ENCODE measurements around the gene RFX7.

DNA sequence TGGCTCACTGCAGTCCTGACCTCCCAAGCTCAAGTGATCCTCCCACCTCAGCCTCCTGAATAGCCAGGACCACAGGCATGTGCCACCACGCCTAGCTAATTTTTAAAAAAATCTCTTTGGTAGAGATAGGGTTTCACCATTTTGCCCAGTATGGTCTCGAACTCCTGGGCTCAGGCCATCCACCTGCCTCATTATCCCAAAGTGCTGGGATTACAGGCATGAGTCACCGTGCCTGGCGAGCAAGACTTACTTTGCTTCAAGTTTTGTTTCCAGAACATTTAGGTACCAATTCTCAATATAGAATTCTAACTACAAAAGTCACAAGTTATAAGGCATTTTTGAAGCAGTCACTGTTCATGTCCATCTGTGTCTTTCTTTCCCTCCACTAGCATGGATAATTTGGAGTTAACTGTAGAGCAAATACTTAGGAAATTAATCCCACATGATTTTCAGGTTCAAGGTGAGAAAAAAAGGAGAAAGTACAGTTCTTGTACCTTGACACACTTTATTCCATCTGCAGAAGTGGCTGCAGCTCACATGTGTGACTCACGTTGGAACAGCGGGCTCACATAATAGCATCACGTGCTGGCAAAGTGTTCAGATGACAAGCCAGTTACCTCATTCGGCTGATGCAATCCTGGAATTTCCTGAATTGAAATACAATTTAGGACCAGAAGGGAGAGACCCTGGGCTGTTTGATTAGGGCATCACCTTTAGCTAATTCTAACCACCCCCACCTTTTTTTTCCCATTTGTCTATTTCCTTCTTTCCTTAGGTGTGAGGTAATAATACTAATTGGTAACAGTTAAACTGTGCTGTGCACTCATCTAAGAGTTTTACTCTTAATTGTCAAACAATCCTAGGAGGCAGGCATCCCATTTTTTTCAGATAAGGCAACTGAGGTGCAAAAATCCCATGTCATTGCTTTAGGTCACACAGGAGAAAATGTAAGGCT, 203.3 kb downstream of the RFX7 start:
- TF ChIP-seq POLR2AphosphoS5 (IDR thresholded peaks at IDR 0.05; ENCODE audit: low read depth, low read length) (no peak), POLR2A (IDR thresholded peaks at IDR 0.05; ENCODE audit: low read depth, low read length) (no peak), SPI1 (IDR thresholded peaks at IDR 0.05; ENCODE audit: low read depth, low read length) (no peak), TAF1 (IDR thresholded peaks at IDR 0.05; ENCODE audit: low read depth, low read length) (no peak), POU2F2 (IDR thresholded peaks at IDR 0.05; ENCODE audit: low read depth, low read length) (no peak)
